CD14-positive monocyte (primary cell): ENCODE measurements around the gene ANO2. TPM values are rescaled to one million over a fixed set of nuclear protein-coding genes. Genes with fewer than 3 reads are reported as not detected.

Experiments used
- DNase-seq, 3 donors: peaks; one replicate each; pipeline ENCODE4 v3.0.0-alpha.2; 2011 to 2022
- H2AFZ ChIP-seq: 2 replicates; pipeline ENCODE4 v1.6.0; 2012; ENCODE audit warnings: mild to moderate bottlenecking, low read depth, low read length, inconsistent platforms; ENCODE audit not compliant: insufficient read depth, poor library complexity, severe bottlenecking
- H3K27ac ChIP-seq, 2 donors: 1 replicate in 1 of 2; 2 replicates in 1 of 2; pipeline ENCODE4 v1.5.1; 2012 to 2013; ENCODE audit warnings: low read length in 2 of 2, control low read depth in 1 of 2, inconsistent platforms in 1 of 2, low read depth in 1 of 2, mild to moderate bottlenecking in 1 of 2
- H3K27me3 ChIP-seq, 2 donors: one replicate each; pipeline versions ENCODE4 v1.6.0 to v1.6.1; 2011 to 2013; ENCODE audit warnings: low read length in 2 of 2; ENCODE audit not compliant: control insufficient read depth in 2 of 2, insufficient read depth in 2 of 2
- H3K36me3 ChIP-seq, 2 donors: replicated peaks in 1 of 2; 1 replicate in 1 of 2; 2 replicates in 1 of 2; pipeline versions ENCODE4 v1.5.1 to v1.6.1; 2012 to 2013; ENCODE audit warnings: low read length in 2 of 2, control low read depth in 1 of 2, inconsistent platforms in 1 of 2, mild to moderate bottlenecking in 1 of 2; ENCODE audit not compliant: insufficient read depth in 2 of 2, control insufficient read depth in 1 of 2
- H3K4me1 ChIP-seq, 2 donors: 1 replicate in 1 of 2; 2 replicates in 1 of 2; pipeline versions ENCODE4 v1.5.1 to v1.6.1; 2012 to 2013; ENCODE audit warnings: low read length in 2 of 2, control low read depth in 1 of 2, inconsistent platforms in 1 of 2, mild to moderate bottlenecking in 1 of 2, moderate library complexity in 1 of 2; ENCODE audit not compliant: insufficient read depth in 2 of 2, control insufficient read depth in 1 of 2
- H3K4me2 ChIP-seq: replicated peaks from 2 replicates; pipeline ENCODE3; 2012; ENCODE audit warnings: low read length, moderate library complexity, mild to moderate bottlenecking; ENCODE audit not compliant: poor library complexity, severe bottlenecking; ENCODE audit errors: extremely low read depth
- H3K4me3 ChIP-seq, 3 experiments: fragments of 200-600 bp in 1 of 3; sonication (generic) in 1 of 3; replicated peaks in 1 of 3; 1 replicate in 2 of 3; 2 replicates in 1 of 3; pipeline ENCODE4 v1.5.1; 2011 to 2013; ENCODE audit warnings: low read length in 3 of 3, mild to moderate bottlenecking in 3 of 3, control low read depth in 2 of 3, low read depth in 2 of 3, inconsistent platforms in 1 of 3, moderate library complexity in 1 of 3
- H3K79me2 ChIP-seq: 2 replicates; pipeline ENCODE4 v1.6.0; 2012; ENCODE audit warnings: mild to moderate bottlenecking, control low read depth, inconsistent platforms, low read length, moderate library complexity; ENCODE audit not compliant: insufficient read depth
- H3K9ac ChIP-seq: 2 replicates; pipeline ENCODE4 v1.6.0; 2017; ENCODE audit warnings: low read length, mild to moderate bottlenecking; ENCODE audit not compliant: insufficient read depth, poor library complexity, severe bottlenecking
- H3K9me3 ChIP-seq, 2 donors: replicated peaks in 1 of 2; 1 replicate in 1 of 2; 2 replicates in 1 of 2; pipeline versions ENCODE4 v1.5.1 to v1.6.1; 2012 to 2013; ENCODE audit warnings: low read length in 2 of 2, control low read depth in 1 of 2; ENCODE audit not compliant: control insufficient read depth in 1 of 2, insufficient read depth in 1 of 2
- H4K20me1 ChIP-seq: 2 replicates; pipeline ENCODE4 v1.6.0; 2012; ENCODE audit warnings: mild to moderate bottlenecking, low read length, control low read depth, moderate library complexity; ENCODE audit not compliant: insufficient read depth
- H3K27ac Mint-ChIP-seq, 7 donors: one replicate each; pipeline ENCODE4 v1.8.0; 2020; ENCODE audit warnings: mild to moderate bottlenecking in 7 of 7, mixed read lengths in 7 of 7, moderate library complexity in 6 of 7, inconsistent platforms in 2 of 7
- H3K27me3 Mint-ChIP-seq, 3 donors: one replicate each; pipeline ENCODE4 v1.8.0; 2021 to 2022; ENCODE audit warnings: low read depth in 3 of 3, mild to moderate bottlenecking in 3 of 3, mixed read lengths in 3 of 3, moderate library complexity in 3 of 3, inconsistent platforms in 1 of 3
- H3K36me3 Mint-ChIP-seq, 2 donors: one replicate each; pipeline ENCODE4 v1.8.0; 2020; ENCODE audit warnings: mixed read lengths in 2 of 2, inconsistent platforms in 1 of 2, mild to moderate bottlenecking in 1 of 2
- H3K4me1 Mint-ChIP-seq: one replicate; pipeline ENCODE4 v1.8.0; 2020; ENCODE audit warnings: mild to moderate bottlenecking, mixed read lengths
- H3K4me3 Mint-ChIP-seq, 2 donors: one replicate each; pipeline ENCODE4 v1.8.0; 2020; ENCODE audit warnings: mild to moderate bottlenecking in 2 of 2, mixed read lengths in 2 of 2, moderate library complexity in 1 of 2
- H3K9me3 Mint-ChIP-seq, 7 donors: one replicate each; pipeline ENCODE4 v1.8.0; 2020 to 2022; ENCODE audit warnings: mixed read lengths in 7 of 7, mild to moderate bottlenecking in 6 of 7, moderate library complexity in 6 of 7, inconsistent platforms in 2 of 7
- CTCF ChIP-seq: fragments of 200-600 bp; IDR thresholded peaks from one replicate; pipeline ENCODE4 v1.8.0; 2022; ENCODE audit warnings: antibody characterized with exemption, mild to moderate bottlenecking
- WGBS: methylation state at CpG from one replicate; pipeline ENCODE4 v1.1.5; 2013; ENCODE audit warnings: missing lambda C conversion rate; ENCODE audit not compliant: insufficient coverage; 5-methylcytosine and 5-hydroxymethylcytosine counted together
- intact Hi-C, 2 donors: fragments of 100-400 bp; cut with micrococcal nuclease; formaldehyde crosslinking; loops; one replicate each; pipeline versions ENCODE4 v1.15.0 to v1.15.1; 2023
- polyA plus RNA-seq, 3 donors: library from polyadenylated mRNA; depleted of rRNA in 1 of 3; unstranded in 2 of 3; stranded (reverse) in 1 of 3; fragments of 300-500 nt in 2 of 3; fragments of >200 nt in 1 of 3; fragmentation: Illumina TruSeq in 2 of 3; gene quantifications; 1 replicate in 2 of 3; 2 replicates in 1 of 3; pipeline ENCODE4 v1.2.3, GENCODE V29; 2012 to 2021

ANO2 gene
- polyA plus RNA-seq, 3 donors: not detected

- Mint-ChIP-seq H3K27ac (no peak overlapping the region), H3K27me3 (peaks cover 0 to 2% (median 0%) of the 10 kb centered on the region in 3 donors), H3K4me3 (no peak overlapping the region), H3K4me1 (no peaks in the 10 kb centered on the region), H3K36me3 (no peaks in the 10 kb centered on the region), H3K9me3 (peaks cover 0 to 8% (median 0%) of the 10 kb centered on the region in 7 donors)
- no peak overlapping the region for H3K9ac ChIP-seq
- H3K36me3 ChIP-seq: no peaks in the 10 kb centered on the region
- DNase-seq: no peak
- H3K79me2 ChIP-seq: no peaks in the 10 kb centered on the region
- no peaks in the 10 kb centered on the region for H4K20me1 ChIP-seq
- intact Hi-C loops: no loop called here
- no peaks in the 10 kb centered on the region for H3K27me3 ChIP-seq
- H3K4me3 ChIP-seq: no peak overlapping the region
- no peak overlapping the region for H2AFZ ChIP-seq
- H3K27ac ChIP-seq: no peak overlapping the region
- no peak for TF ChIP-seq CTCF
- H3K4me2 ChIP-seq: no peak overlapping the region
- peaks cover 0 to 4% of the 10 kb centered on the region in 2 donors for H3K9me3 ChIP-seq
- no peaks in the 10 kb centered on the region for H3K4me1 ChIP-seq
- 100% methylated on average over 1 of the region's 3 CpGs for WGBS
Observed at GRCh38 chr12:5864301-5864700, 80.8 kb downstream of the ANO2 start.

DNA sequence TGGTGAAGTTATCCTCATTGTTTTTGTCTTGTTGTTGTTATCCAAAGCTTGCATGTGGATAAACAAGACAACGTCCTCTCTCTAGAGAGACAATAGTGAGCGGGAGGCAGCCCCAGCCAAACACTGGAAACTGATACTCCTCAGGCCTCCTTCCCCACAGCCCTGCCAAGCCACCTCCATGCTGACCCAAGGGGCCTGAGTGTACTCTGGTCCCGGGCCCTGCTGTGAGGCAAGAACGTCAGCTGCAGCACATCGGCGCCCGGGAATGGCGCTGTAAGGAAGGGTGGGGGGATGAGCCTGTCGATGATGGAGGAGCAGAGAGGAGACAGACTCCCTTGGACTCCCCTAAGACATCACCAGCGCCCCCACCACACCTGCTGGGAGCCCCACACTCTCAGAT is 83.6 kb downstream of the ANO2 start:
- no peaks in the 10 kb centered on the region for H4K20me1 ChIP-seq
- no peak for TF ChIP-seq CTCF
- no peak overlapping the region for H3K27ac Mint-ChIP-seq
- peaks cover 3 to 5% (median 4%) of the 10 kb centered on the region in 3 donors for H3K27me3 Mint-ChIP-seq
- H3K36me3 Mint-ChIP-seq: no peaks in the 10 kb centered on the region
- H3K9me3 ChIP-seq: peaks cover 0 to 4% of the 10 kb centered on the region in 2 donors
- peaks cover 0 to 10% (median 0%) of the 10 kb centered on the region in 7 donors for H3K9me3 Mint-ChIP-seq
- H3K4me2 ChIP-seq: no peak overlapping the region
- 93% methylated on average over 2 of the region's 10 CpGs for WGBS
- H3K27me3 ChIP-seq: no peaks in the 10 kb centered on the region
- H3K4me3 Mint-ChIP-seq: no peak overlapping the region
- no peak overlapping the region for H3K27ac ChIP-seq
- no peak for DNase-seq
- no peak overlapping the region for H2AFZ ChIP-seq
- no peaks in the 10 kb centered on the region for H3K79me2 ChIP-seq
- no peaks in the 10 kb centered on the region for H3K4me1 ChIP-seq
- intact Hi-C loops: no loop called here
- H3K4me3 ChIP-seq: no peak overlapping the region
- no peaks in the 10 kb centered on the region for H3K36me3 ChIP-seq
- no peak overlapping the region for H3K9ac ChIP-seq
- H3K4me1 Mint-ChIP-seq: no peaks in the 10 kb centered on the region
